B cell (primary cell): Measurements from ENCODE around the gene CARMIL1. TPM values are rescaled to one million over a fixed set of nuclear protein-coding genes. Genes with fewer than 3 reads are reported as not detected.

ENCODE experiments used
- ATAC-seq: fragments of 200-7000 bp; cut with Tn5 transposase; one replicate; pipeline ENCODE4 v1.10.0; 2021; ENCODE audit warnings: low read depth, mild to moderate bottlenecking, moderate number of reproducible peaks, moderate library complexity
- CTCF ChIA-PET: fragments of 350-600 bp; sonication (Branson Sonifier 250); formaldehyde crosslinking; loops from one replicate; lab custom pipeline; 2021; ENCODE audit warnings: antibody characterized with exemption, inconsistent platforms; lab: Charles Lee
- POLR2A ChIA-PET: fragments of 350-600 bp; sonication (Branson Sonifier 250); formaldehyde crosslinking; loops from one replicate; lab custom pipeline; 2021; ENCODE audit warnings: antibody characterized with exemption; lab: Charles Lee
- DNase-seq: peaks from one replicate; pipeline ENCODE4 v3.0.0; 2013
- H2AFZ ChIP-seq: 2 replicates; pipeline ENCODE4 v1.6.1; 2012; ENCODE audit warnings: mild to moderate bottlenecking, low read depth, low read length; ENCODE audit not compliant: insufficient read depth, poor library complexity, severe bottlenecking
- H3K27ac ChIP-seq, 2 donors: 1 replicate in 1 of 2; 2 replicates in 1 of 2; pipeline ENCODE4 v1.5.1; 2012 to 2013; ENCODE audit warnings: low read length in 2 of 2, mild to moderate bottlenecking in 2 of 2, moderate library complexity in 1 of 2
- H3K27me3 ChIP-seq, 4 experiments: fragments of 200-600 bp in 1 of 4; sonication (generic) in 1 of 4; replicated peaks in 1 of 4; 1 replicate in 2 of 4; 2 replicates in 2 of 4; pipeline versions ENCODE4 v1.6.1 to v1.7.0; 2013 to 2016; ENCODE audit warnings: low read length in 3 of 4, mild to moderate bottlenecking in 2 of 4, mixed read lengths in 1 of 4, moderate library complexity in 1 of 4; ENCODE audit not compliant: insufficient read depth in 4 of 4, control insufficient read depth in 3 of 4; ENCODE audit errors: control extremely low read depth in 1 of 4
- H3K36me3 ChIP-seq, 2 experiments: replicated peaks in 1 of 2; 1 replicate in 1 of 2; 2 replicates in 1 of 2; pipeline versions ENCODE4 v1.6.1 to v1.7.1; 2013; ENCODE audit warnings: low read length in 1 of 2; ENCODE audit not compliant: insufficient read depth in 2 of 2, control insufficient read depth in 1 of 2; ENCODE audit errors: control extremely low read depth in 1 of 2, extremely low read depth in 1 of 2
- H3K4me1 ChIP-seq, 2 donors: fragments of 200-600 bp in 1 of 2; sonication (generic) in 1 of 2; 1 replicate in 1 of 2; 2 replicates in 1 of 2; pipeline versions ENCODE4 v1.5.1 to v1.6.1; 2013 to 2017; ENCODE audit warnings: low read length in 2 of 2; ENCODE audit not compliant: control insufficient read depth in 2 of 2, insufficient read depth in 2 of 2
- H3K4me2 ChIP-seq: replicated peaks from 2 replicates; pipeline ENCODE3; 2012; ENCODE audit warnings: mild to moderate bottlenecking, low read depth, low read length; ENCODE audit not compliant: poor library complexity, severe bottlenecking
- H3K4me3 ChIP-seq, 5 experiments: fragments of 200-600 bp in 1 of 5; sonication (generic) in 1 of 5; 1 replicate in 3 of 5; 2 replicates in 2 of 5; pipeline versions ENCODE4 v1.5.1 to v1.7.0; 2011 to 2016; ENCODE audit warnings: low read length in 4 of 5, mild to moderate bottlenecking in 4 of 5, low read depth in 2 of 5, control low read depth in 1 of 5, moderate library complexity in 1 of 5; ENCODE audit not compliant: insufficient read depth in 1 of 5; ENCODE audit errors: control extremely low read depth in 1 of 5, extremely low read depth in 1 of 5
- H3K79me2 ChIP-seq: fragments of 200-600 bp; sonication (generic); one replicate; pipeline ENCODE4 v1.6.0; 2016; ENCODE audit warnings: low read length; ENCODE audit not compliant: control insufficient read depth, insufficient read depth
- H3K9ac ChIP-seq: fragments of 200-600 bp; sonication (generic); 2 replicates; pipeline ENCODE4 v1.6.1; 2017; ENCODE audit warnings: mild to moderate bottlenecking, low read length, moderate library complexity
- H3K9me3 ChIP-seq, 3 donors: one replicate each; pipeline versions ENCODE4 v1.6.1 to v1.7.1; 2013; ENCODE audit warnings: low read length in 2 of 3; ENCODE audit not compliant: control insufficient read depth in 2 of 3, insufficient read depth in 1 of 3; ENCODE audit errors: control extremely low read depth in 1 of 3
- H4K20me1 ChIP-seq: 2 replicates; pipeline ENCODE4 v1.6.0; 2012; ENCODE audit warnings: mild to moderate bottlenecking, low read length; ENCODE audit not compliant: insufficient read depth, control insufficient read depth, poor library complexity, severe bottlenecking
- H3K27ac Mint-ChIP-seq: one replicate; pipeline ENCODE4 v1.8.0; 2021; ENCODE audit warnings: mixed read lengths
- H3K27me3 Mint-ChIP-seq: one replicate; pipeline ENCODE4 v1.8.0; 2021; ENCODE audit warnings: mixed read lengths
- H3K4me1 Mint-ChIP-seq: one replicate; pipeline ENCODE4 v1.8.0; 2021; ENCODE audit warnings: mixed read lengths
- H3K4me3 Mint-ChIP-seq: one replicate; pipeline ENCODE4 v1.8.0; 2021; ENCODE audit warnings: mixed read lengths
- H3K9me3 Mint-ChIP-seq: one replicate; pipeline ENCODE4 v1.8.0; 2022; ENCODE audit warnings: mixed read lengths; ENCODE audit not compliant: insufficient read depth
- CTCF ChIP-seq: fragments of 200-600 bp; IDR thresholded peaks from one replicate; pipeline ENCODE4 v1.8.0; 2022; ENCODE audit warnings: antibody characterized with exemption, mild to moderate bottlenecking
- EZH2 ChIP-seq: IDR thresholded peaks from 2 replicates; pipeline ENCODE4 v1.6.1; 2012; ENCODE audit warnings: borderline replicate concordance, low read depth, mild to moderate bottlenecking, moderate library complexity, low read length; ENCODE audit not compliant: insufficient read depth, poor library complexity, severe bottlenecking
- WGBS: methylation state at CpG from one replicate; pipeline ENCODE4 v1.1.5; 2013; ENCODE audit warnings: missing lambda C conversion rate; ENCODE audit not compliant: insufficient coverage; 5-methylcytosine and 5-hydroxymethylcytosine counted together
- intact Hi-C: fragments of 100-400 bp; cut with micrococcal nuclease; formaldehyde crosslinking; loops from one replicate; pipeline ENCODE4 v1.10.0; 2022
- polyA plus RNA-seq: library from polyadenylated mRNA; depleted of rRNA; stranded (reverse); fragments of >200 nt; gene quantifications from 2 replicates; pipeline ENCODE4 v1.2.3, GENCODE V29; 2012
- total RNA-seq, 2 donors: library from RNA; stranded (reverse); fragments of 120-200 nt in 1 of 2; gene quantifications; 1 replicate in 1 of 2; 2 replicates in 1 of 2; pipeline versions ENCODE4 v1.2.3 to v1.2.4, GENCODE V29; 2013 to 2022

CARMIL1 gene
- total and polyA plus RNA-seq, 2 donors (not counting 1 experiment from before 2014, with no cell fraction given): 7.5 to 11.0 TPM

- ChIA-PET POLR2A (no interaction called here), CTCF (no interaction called here)
- Histone ChIP-seq H3K4me1 (peaks cover 0 to 8% of the 10 kb centered on the region in 2 donors), H3K4me3 (no peak overlapping the region), H2AFZ (no peak overlapping the region), H3K27ac (no peak overlapping the region), H3K36me3 (no peaks in the 10 kb centered on the region), H3K9me3 (no peaks in the 10 kb centered on the region), H3K4me2 (no peak overlapping the region), H4K20me1 (no peaks in the 10 kb centered on the region), H3K79me2 (no peaks in the 10 kb centered on the region), H3K27me3 (no peaks in the 10 kb centered on the region), H3K9ac (no peak overlapping the region)
- H3K4me3 Mint-ChIP-seq: no peak overlapping the region
- TF ChIP-seq EZH2 (no peak), CTCF (no peak)
- no peak overlapping the region for H3K27ac Mint-ChIP-seq
- no peak for ATAC-seq
- no peaks in the 10 kb centered on the region for H3K27me3 Mint-ChIP-seq
- H3K4me1 Mint-ChIP-seq: peaks cover 14% of the 10 kb centered on the region
- no peaks in the 10 kb centered on the region for H3K9me3 Mint-ChIP-seq
- intact Hi-C loops: no loop called here
- WGBS: 88% methylated on average over 1 of the region's 1 CpG
- DNase-seq: no peak
Measured at GRCh38 chr6:25439368-25439767, 160.2 kb downstream of the CARMIL1 start.

GRCh38 chr6:25441663-25442270, 162.6 kb downstream of the CARMIL1 start:
- peaks cover 0 to 5% (median 3%) of the 10 kb centered on the region in 3 donors for H3K9me3 ChIP-seq
- peaks cover 15% of the 10 kb centered on the region for H3K4me1 Mint-ChIP-seq
- H3K9ac ChIP-seq: no peak overlapping the region
- ChIA-PET POLR2A (no interaction called here), CTCF (interaction anchor here (1.0 to 1.3 kb wide), 2 partner anchors 29 to 50 kb away, joined by 3 read pairs; no protein-coding TSS in a partner anchor)
- H3K27me3 Mint-ChIP-seq: no peaks in the 10 kb centered on the region
- ATAC-seq: no peak
- H3K9me3 Mint-ChIP-seq: peaks cover 5% of the 10 kb centered on the region
- H4K20me1 ChIP-seq: no peaks in the 10 kb centered on the region
- no peaks in the 10 kb centered on the region for H3K27me3 ChIP-seq
- peaks cover 4 to 8% of the 10 kb centered on the region in 2 donors for H3K4me1 ChIP-seq
- H3K79me2 ChIP-seq: no peaks in the 10 kb centered on the region
- no CpG with 5 or more reads among the region's 1 CpG for WGBS
- H3K27ac Mint-ChIP-seq: no peak overlapping the region
- H3K4me3 ChIP-seq: no peak overlapping the region
- intact Hi-C loops: no loop called here
- TF ChIP-seq EZH2 (no peak), CTCF (no peak)
- DNase-seq: no peak
- no peak overlapping the region for H3K4me3 Mint-ChIP-seq
- H3K36me3 ChIP-seq: no peaks in the 10 kb centered on the region
- no peak overlapping the region for H3K4me2 ChIP-seq
- no peak overlapping the region for H2AFZ ChIP-seq
- no peak overlapping the region for H3K27ac ChIP-seq
